HG02588 (cell line): ENCODE results near the gene ABCB11.
"Not testable (repeated sequence)": the region's sequence is repeated elsewhere in the genome, so short reads cannot be mapped to it uniquely, and the experiment has no call there.

Experiments
- ATAC-seq: cut with Tn5 transposase; IDR thresholded peaks from one replicate; pipeline ENCODE4 v1.9.1; 2021; ENCODE audit warnings: mild to moderate bottlenecking, moderate library complexity; ENCODE audit not compliant: unreplicated experiment

ABCB11 gene

DNA sequence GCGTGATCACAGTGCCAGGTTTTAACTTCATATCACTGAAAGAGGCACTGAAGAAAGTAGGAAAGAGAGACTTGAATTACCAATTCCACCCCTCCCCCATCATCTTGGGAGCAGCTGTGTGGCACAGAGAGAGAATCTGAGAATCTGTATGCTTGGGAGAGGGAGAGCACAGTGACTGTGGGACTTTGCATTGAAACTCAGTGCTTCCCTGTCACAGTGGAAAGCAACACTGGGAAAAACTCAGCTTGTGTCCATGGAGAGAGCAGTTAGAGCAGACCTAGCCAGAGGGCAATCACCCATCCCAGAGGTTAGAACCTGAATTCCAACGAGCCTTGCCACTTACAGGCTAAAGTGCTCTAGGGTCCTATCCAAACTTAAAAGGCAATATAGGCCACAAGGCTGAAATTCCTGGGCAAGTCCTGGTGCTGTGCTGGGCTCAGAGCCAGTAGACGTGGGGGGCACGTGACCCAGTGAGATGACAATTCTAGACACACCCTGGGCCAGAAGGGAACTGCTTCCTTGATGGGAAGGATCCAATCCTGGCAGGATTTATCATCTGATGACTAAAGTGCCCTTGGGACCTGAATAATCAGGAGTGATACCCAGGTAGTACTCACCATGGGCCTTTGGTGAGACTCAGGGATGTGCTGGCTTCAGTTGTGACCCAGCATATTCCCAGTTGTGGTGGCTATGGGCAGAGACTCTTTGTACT, 15.5 kb upstream of the ABCB11 start:
- ATAC-seq = no peak

- no peak for ATAC-seq
Measured at GRCh38 chr2:169042856-169043255, 11.7 kb upstream of the ABCB11 start.

DNA sequence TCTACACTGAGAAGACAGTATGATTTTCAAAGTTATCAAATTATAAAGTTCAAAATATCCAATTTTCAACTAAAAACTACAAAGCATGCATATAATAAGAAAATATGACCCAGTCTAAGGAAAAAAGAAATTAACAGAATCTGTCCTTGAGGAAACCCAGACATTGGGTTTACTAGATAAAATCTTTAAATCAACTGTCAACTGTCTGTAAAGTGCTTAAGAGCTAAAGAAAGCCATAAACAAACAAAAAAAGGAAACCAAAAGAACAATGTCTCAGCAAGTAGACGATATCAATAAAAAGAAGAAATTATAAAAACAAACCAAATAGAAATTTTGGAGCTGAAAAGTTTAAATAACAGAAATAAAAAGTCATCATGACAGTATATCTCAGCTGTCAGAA, 10.5 kb upstream of the ABCB11 start:
- ATAC-seq = no peak

GRCh38 chr2:169039702-169040101, 8.6 kb upstream of the ABCB11 start:
- no peak for ATAC-seq

- peak; percentile 61 for ATAC-seq
Measured at GRCh38 chr2:169038338-169038757, 7.2 kb upstream of the ABCB11 start.

DNA sequence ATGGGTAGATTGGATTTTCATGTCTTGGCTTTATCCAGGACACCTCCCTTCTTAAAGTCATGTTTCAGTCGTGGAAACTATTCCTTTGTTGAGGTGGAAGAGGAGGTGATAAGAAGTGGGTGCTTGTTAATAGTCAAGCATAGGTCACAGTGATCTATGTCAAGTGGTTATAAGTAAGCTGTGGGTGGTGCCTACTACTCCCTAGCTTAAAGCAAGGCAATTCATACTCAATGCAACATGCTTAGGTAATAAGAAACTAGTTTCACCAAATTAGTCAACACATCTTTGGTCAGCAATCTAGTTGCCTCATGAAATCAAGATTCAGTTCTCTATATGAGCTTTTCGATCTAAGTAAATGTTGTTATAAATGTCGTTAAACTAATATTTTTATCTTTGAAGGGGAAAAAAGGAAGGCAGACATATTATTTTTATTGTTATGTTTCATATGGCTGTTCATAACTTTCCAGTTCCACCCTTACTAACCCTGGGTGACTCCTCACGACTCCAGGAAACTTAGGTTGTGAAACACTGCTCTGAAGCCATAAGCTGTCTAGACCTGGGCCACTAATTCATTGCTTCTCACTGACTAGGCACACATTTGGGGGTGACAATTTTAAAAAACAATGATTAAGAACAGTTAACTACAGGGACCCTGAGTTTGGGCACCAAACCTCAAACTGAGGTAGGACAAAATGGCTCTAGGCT, 5.8 kb upstream of the ABCB11 start:
- ATAC-seq = peak; percentile 61

GRCh38 chr2:169035887-169036286, 4.8 kb upstream of the ABCB11 start:
- ATAC-seq = no peak

DNA sequence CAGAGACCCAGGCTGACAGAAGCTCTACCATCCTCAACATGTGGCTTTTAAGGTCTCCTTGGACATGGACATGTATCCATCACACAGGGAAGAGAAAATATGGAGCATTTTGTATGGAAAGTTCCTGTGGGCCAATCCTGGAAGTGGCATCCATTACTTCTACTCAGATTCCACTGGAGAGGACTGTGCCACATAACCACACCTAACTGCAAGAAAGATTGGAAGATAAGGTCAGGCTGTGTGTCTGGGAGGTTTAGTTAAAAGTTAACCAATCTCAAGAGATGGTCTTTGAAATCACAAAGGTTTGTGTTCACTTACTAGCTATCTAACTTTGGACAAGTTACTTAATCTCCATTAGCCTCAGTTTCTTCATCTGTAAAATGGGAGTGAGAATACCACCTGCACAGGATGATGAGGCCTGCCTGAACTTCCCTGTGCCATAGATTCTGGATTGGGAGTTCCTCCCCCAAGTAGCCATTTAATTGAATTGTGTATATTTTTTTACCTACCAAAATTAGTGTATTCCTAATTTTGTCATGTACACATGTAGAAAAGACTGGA, 3.9 kb upstream of the ABCB11 start:
- ATAC-seq = no peak

GRCh38 chr2:169034256-169034655, 3.1 kb upstream of the ABCB11 start:
- no peak for ATAC-seq

- no peak for ATAC-seq
Measured at GRCh38 chr2:169029341-169029740, 1.8 kb downstream of the ABCB11 start.

DNA sequence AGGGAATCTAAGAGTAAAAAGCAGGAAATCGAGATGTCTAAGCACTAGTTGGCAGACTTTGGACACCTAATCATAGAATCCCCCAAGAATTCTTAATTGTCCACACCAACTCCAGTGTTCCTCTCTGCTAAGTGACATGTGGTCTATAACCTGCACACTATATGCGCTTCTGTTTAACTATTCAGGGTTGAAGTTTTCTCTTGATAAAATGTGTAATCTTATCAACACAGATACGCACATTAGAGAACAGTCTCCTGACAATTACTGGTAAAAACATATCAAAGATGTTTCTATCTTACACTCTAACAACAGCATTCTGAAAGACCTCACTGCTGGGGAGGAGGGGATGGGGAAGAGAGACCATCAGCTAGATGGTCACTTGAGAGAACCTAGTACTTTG, 3.9 kb downstream of the ABCB11 start:
- no peak for ATAC-seq

- ATAC-seq = no peak
Measured at GRCh38 chr2:169026056-169026455, 5.1 kb downstream of the ABCB11 start.

DNA sequence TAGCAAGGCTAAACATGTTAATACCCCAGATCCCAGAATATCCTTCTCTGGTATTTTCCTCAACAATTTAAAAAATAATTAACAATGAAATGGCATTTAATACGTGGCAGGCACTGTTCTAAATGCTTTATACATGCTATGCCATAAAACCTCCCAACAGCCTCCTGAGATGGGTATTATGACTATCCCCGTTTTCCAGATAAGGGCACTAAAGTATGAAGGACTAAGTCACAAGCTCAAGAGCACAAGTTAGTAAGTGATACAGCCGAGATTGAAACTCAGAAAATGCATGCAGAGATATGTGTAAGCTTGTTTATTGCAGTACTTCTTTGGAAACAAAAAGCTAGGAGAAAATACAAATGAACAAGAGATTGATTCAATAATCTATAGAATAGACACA, 8.0 kb downstream of the ABCB11 start:
- no peak for ATAC-seq

GRCh38 chr2:169018390-169018789, 12.7 kb downstream of the ABCB11 start:
- ATAC-seq = no peak

DNA sequence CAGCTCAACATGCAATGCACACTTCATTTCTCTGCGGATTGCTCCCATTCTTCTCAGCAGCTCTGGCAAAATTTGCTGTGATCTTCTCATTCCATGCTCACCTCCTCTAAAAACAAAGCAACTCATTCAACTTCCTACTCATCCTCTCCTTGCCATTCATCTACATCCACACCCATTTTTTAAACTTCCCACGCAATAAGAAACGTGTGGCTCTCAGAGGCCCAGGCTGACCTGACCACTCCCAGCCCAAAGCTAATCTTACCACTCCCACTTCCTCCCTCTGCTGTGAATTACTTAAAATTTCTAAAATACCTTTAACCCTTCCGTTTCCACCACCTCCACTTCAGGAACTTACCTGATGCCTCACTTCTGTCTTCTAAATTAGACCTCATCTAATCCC, 15.2 kb downstream of the ABCB11 start:
- no peak for ATAC-seq

GRCh38 chr2:169014780-169015179, 16.3 kb downstream of the ABCB11 start:
- ATAC-seq = no peak

DNA sequence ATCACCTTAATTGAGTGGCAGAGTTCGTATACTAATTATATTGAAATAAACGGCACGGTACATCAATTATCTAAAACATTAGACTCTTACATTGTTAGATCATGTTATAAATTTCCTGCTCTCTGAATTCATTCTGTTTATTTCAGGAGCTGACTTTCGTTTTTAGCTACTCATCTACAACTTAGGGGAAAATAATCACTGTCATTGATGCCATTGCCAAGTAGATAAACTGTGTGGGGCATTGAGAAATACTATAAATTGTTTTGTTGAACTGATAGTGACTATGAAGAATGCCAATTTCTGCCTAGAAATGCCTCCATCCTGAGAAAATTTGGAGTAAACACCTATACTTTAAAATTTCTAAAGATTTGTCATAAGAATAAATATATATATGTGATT, 17.5 kb downstream of the ABCB11 start:
- no peak for ATAC-seq

DNA sequence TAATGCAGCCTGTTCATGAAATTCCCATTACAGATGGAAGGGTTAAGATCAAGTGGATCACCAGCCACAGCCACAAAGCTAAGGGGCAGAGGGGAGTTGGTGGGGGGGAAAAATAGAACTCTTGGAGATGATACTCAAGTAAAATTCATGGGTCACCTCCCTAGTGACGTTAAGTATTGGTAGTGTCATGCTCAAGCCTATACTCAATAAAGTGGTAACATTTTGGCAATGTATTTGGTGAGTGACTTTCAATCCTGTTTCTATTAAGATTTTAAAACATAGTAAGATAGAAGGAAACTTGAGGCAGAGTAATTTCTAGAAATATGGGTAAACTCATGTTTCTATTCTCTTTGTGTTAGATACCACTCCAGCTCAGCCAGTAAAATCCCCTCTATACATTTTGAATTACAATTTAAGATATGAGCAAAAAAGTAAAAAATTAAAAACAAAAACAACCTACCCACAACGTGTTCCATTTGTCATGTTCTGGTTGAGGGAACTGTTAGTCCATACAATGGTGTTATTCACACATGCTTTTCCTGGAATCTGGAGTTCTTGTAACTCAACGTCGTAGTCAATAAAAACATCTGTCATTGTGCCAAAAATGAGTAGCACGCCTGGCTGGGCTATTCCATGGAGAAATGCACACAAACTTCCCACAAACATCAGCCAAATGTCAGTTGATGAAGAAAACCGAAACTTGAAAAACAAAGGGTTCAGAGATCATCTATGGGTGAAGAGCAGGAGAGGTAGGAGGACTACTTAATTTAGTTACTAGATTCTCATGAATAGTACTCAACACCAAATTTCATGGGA, 18.1 kb downstream of the ABCB11 start:
- no peak for ATAC-seq

DNA sequence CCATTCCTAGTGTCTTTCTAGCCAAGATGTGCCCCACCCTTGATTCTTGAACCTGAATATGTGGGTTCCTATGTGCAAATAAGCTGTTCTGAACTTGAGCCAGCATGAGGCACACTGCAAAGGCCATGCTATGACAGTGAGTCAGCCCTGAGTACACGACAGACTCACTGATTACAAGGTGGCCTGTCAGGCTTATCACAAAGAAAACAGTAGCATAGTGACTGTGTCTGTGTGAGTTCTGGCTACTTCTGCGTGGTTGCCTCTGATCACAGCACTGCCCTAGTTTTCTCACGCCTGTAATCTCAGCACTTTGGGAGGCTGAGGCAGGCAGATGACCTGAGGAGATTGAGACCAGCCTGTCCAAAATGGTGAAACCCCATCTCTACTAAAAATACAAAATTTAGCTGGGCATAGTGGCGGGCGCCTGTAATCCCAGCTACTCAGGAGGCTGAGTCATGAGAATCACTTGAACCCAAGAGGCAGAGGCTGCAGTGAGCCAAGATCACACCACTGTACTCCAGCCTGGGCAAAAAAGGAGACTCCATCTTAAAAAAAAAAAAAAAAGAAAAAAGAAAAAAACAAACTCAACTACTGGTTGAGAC, 18.8 kb downstream of the ABCB11 start:
- not testable (repeated sequence) for ATAC-seq

GRCh38 chr2:169011698-169012097, 19.4 kb downstream of the ABCB11 start:
- no peak for ATAC-seq
